Muscle of back (tissue), 3 donors: ENCODE results near the gene RMP24.
"Not testable (repeated sequence)": the region's sequence is repeated elsewhere in the genome, so short reads cannot be mapped to it uniquely, and the experiment has no call there.

ENCODE experiments used
- DNase-seq, 3 donors: peaks; one replicate each; pipeline versions ENCODE4 v3.0.0 to v3.0.0-alpha.2; 2013

The RMP24 gene

DNA sequence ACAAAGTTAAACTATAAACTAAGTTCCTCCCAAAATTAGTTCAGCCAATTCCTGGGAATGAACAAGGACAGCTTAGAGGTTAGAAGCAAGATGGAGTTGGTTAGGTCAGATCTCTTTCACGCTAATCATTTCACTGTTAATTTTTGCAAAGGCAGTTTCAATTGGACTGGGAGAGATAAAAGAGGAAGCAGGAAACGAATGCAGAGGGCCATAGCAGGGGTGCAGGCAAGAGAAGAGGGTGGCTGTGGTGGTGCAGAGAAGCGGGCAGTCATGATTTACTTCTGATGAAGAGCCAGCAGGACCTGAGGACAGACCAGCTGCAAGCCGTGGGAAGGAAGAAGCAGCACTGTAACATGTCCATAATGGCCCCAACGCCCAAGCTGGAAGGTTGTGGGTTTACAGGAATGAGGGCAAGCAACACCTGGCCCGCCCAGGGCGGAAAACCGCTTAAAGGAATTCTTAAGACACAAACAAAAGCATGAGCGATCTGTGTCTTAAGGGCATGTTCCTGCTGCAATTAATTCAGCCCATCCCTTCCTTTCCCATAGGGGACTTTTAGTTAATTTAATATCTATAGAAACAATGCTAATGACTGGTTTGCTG lies 4.1 kb upstream of the RMP24 start:
- no peak for DNase-seq

DNA sequence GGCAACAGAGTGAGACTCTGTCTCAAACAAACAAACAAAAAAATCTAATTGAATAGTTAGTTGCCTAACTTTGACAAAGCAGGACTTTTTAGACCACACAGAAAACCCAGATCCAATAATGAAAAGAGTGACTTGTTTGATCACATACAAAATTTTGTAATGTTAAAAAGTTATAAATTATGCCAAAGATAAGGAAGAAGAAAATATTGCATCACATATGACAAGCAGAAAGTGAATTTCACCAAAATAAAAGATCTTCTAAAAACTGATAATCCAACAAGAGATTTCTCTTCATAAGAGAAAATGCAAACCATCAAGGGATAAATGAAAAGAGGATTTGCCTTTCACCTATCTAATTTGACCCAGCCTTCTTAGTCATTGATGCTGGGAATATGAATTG lies 2.8 kb upstream of the RMP24 start:
- DNase-seq = no peak

DNA sequence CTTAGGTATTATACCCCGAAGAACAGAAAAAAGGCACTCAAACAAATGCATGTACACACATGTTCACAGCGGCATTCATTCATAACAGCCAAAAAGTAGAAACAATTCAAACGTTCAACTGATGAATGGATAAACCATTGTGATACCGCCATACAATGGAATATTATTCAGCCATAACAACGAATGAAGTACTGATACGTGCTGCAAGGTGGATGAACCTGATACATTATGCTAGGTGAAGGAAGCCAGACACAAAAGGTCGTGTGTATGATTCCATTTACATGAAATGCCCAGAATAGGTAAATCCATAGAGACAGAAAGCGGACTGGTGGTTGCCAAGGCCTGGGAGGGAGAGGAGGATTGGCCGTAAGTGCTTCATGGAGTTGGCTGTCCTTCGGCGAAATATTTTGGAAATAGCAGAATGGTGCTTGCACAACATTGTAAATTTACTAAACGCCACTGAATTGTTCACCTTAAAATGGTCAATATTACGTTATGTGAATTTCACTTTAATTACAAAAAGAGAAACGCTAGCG lies 750 bp upstream of the RMP24 start:
- DNase-seq = no peak

DNA sequence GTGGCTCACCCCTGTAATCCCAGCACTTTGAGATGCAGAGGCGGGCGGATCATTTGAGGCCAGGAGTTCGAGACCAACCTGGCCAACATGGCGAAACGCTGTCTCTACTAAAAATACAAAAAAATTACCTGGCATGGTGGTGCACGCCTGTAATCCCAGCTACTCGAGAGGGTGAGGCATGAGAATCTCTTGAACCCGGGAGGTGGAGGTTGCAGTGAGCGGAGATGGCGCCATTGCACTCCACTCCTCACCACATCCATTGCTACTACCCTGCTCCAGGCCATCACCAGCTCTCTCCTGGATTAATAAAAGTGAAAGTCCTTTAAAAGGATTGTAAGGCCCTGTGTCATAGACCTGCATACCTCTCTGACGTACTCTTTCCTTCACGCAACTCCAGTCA lies 1.2 kb downstream of the RMP24 start:
- DNase-seq = no peak

DNA sequence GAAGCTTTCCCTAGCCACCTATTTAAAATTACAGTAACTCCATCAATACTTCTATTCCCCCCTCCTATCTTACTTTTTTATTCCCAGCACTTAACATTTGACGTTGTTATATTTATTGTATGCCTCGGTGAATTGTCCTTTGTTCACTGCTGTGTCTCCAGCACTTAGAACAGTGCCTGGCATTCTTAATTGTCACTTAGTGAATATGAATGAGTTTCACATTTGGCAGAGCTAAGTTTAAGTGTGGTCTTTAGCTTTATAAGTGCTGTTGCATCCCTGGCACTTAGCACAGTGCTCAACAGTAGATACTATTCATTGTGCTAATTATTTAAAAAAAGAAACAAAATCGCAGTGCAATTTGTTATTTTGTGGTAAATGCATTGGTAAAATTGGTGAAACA lies 1.7 kb downstream of the RMP24 start:
- DNase-seq = no peak

DNA sequence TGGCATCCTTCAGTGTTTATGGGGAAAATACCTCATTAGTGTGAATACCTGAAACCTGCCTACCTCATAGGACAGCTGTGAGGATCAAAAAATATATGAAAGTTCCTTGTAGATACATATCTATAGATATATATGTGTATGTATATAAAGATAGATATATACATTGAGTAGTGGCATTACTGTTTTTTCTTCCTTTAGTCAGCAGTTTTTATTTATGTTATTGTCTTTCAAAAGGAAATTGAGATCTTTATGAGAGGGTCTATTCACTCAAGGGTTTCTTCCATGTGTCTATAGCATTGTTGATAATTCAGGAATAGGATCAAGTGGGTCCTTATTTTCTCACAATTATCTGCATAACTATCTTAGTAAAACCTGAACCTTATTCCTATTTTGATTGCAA lies 6.6 kb downstream of the RMP24 start:
- no peak for DNase-seq

DNA sequence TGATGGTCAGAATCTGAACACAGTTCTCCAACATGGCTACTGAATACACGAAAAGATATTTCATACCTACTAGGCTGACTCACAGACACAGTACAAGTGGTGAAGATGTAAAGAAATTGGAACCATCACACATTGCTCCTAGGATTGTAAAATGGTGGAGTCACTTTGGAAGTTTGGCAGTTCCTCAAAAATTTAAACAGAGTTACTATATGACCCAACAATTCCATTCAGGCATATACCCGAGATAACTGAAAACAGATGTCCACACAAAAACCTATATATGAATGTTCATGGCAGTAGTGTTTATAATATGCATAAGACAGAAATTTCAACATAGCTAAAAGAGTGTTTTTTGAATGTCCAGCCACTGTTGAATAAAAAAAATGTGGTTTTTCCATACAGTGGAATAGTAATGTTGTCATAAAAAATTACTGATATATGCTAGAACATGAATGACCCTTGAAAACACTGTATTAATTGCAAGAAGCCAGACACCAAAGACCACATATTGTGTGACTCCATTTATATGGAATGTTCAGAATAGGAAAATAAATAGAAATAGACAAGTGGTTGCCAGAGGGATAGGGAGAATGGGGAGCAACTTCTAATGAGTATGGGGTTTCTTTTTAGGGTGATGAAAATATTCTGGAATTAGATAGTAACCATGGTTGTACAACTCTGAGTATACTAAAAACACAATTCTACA lies 10.1 kb downstream of the RMP24 start:
- peak in 1 of 3 donors; percentile 84 for DNase-seq

DNA sequence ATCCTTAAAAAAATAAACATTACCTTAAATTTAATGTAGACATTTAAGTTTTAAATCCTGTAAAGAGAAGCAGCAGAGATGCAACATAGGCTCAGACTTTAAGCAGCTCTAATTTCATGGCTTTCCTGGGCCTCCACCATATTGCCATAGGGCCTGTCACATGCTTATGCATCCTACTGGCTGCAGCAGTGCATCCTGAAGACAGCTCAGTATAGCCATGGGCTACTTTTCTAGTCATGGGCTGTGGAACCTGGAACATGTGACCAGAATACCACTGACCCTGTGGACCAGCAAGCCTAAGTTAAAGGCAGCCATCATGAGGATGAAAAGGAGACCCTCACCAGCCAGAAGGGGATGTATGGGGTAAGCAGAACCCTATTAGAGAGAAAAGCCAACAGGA lies 10.7 kb downstream of the RMP24 start:
- no peak for DNase-seq

DNA sequence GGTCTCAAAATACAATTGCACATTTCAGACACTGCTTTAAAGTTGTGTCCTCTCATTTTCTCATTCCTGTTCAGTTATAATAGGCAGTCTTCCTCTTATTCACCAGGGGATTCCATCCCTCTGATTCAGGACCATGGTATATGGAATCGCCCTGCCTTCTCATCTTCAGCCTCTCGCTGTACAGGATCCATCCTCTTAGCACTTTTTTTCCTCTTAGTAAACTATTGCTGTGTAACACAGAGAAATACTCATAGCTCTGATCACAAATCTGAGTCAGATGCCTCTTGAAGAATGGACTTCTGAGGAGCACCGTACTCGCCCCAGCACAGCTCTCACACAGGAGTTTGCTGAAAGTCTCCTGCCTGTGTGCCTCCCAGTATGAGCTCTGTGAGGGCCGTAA lies 11.3 kb downstream of the RMP24 start:
- DNase-seq = peak in 1 of 3 donors; percentile 80

DNA sequence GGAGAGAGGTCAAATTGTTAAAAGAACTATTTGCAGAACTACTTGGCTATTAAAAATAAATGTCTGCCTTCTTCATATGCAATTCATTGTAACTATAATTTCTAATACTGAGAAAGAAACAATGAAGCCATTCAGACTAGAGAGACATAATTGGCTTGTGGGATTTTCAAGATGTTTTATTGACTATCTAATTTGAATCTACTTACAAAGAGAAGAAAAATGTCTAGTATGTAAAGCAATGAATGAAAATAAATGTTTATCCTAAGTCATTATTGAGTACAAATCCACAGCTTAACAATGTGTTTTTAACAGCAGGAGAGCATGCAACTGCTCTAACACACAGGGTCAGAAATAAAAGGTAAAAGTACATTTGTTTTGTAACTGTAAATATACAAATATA lies 19.2 kb downstream of the RMP24 start:
- no peak for DNase-seq

DNA sequence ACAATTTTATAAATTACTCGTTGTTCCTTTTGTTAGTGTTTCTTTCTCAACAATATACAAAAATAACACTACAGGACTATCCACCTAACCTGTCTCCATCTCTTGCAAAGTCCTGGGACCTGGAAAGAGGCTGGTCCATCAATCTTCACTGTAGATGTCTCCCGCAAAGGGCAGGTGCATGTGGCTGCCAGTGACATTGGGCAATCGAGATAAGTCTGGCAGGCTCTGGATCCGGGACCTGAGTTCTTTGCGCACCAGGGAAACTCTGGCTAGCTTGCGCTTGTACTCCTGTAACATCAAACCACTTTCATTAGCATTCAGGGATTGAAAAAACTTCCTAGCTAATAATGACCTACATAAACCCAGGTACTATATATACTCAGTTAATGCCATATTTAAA lies 20.5 kb downstream of the RMP24 start:
- no peak for DNase-seq

DNA sequence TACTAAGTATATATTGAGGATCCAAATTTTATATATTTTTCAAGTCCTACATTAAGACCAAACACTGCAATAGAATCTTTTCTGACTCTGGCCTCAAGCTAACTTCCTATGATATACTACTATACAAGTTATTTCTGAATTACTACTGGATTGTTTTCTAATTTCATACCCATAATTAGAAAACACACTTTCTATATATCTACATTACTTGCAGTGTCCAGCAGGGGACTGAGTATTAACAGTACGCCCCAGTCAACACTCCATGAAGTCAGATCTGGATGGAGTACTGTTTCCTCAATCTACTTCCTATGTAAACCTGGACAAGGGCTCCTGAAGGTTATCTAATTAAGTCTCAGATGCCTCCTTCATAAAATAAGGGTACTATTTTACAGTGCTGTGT lies 26.5 kb downstream of the RMP24 start:
- DNase-seq = no peak

DNA sequence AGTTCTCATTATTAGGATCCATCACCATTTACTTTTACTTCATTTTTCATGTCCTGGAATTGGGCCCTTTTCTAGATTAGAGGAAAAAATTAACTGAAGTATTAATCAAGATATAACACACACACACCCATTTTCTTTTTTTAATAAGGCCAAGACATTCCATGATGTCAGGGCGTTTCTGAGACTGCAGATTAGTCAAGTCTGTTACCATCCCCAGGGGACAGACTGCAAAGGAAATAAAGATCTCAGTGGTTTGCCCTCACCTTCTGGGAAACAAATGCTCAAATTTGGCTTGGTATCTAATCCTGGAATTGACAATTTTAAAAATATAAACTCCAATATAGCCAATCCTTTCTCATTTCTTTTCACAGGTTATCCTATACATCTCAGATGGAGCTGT lies 27.4 kb downstream of the RMP24 start:
- DNase-seq = no peak

DNA sequence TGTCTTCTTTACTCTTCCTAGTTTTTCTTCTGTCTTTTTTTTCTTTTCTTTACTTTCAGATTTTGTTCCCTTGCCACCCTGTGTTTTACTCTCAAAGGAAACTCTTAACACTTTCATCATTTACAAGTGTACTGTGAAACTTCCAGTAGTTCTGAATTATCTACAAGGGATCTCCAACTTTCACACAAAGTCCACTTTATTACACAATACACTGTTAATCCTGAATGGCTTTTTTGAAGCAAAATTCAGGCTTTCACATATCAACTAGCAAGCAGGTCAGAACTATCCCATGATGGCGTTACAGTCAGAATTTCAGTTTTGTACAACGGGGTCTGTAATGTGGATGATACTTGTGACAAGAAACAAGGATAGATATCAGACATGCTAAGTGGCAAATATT lies 34.5 kb downstream of the RMP24 start:
- DNase-seq = no peak

DNA sequence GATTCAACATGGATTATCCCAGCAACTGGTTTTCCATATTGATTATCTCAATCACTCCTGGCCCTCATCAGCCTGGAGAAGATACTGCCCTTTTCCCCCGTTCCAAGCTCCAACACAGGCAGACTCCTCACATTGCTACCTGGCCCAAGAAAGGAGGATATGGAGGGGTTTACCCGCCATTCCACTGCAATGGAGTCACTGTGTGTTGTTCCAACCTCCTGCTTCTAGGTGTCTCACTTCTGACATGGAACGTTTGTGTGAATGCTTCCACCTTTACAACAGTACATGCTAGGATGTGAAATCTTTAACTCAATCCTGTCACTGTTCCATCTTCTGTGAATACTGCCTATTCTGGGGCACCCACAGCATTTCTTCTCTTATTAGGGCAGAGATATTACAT lies 36.7 kb downstream of the RMP24 start:
- DNase-seq = no peak

DNA sequence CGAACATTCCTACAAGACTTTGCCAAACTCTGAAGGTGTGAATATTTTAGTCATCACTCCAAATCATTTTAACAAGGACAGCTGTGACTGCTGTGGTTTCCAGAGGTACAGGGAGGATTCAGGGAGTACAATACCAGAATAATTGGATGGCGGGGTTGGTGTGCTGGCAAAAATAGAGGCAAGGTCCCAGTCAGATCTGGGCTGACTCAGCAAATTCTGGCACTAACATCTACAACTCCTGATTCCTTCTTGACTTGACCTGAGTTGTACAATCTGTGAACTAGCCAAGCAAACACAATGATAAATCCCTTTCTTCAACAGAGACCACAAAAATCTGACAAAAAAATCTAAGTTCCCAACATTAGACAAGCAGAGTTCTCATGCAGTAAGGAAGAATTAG lies 40.4 kb downstream of the RMP24 start:
- no peak for DNase-seq

DNA sequence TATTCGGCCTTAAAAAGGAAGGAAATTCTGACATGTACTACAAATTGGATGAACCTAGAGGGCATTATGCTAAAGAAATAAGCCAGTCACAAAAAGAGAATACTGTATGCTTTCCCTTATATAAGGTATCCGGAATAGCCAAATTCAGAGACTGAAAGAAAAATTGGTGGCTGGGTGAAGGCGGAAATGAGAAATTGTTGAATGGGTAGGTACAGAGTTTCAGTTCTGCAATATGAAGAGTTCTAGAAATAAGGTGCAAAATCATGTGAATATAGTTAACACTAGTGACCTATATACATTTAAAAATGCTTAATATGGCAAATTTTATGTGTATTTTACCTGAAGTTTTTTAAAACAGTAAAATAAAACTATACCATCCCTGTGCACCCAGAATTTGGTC lies 43.1 kb downstream of the RMP24 start:
- no peak for DNase-seq

DNA sequence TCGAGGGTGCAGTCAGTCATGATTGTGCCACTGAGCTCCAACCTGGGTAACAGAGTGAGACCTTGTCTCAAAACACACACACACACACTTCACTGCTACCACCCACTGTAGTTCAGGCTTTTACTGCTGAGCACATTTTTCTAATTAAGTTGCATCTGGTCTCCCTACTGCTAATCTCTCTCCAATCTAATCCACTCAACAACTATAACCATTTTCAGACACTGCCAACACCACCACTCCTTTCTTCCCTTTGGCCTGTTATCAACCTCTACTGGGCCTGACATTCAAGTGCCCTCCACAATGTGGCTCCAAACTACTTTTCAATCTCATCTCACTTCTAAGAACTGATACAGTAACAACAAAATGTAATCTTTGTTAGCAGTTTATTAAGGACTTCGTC lies 44.8 kb downstream of the RMP24 start:
- DNase-seq = peak in 1 of 3 donors; percentile 2

DNA sequence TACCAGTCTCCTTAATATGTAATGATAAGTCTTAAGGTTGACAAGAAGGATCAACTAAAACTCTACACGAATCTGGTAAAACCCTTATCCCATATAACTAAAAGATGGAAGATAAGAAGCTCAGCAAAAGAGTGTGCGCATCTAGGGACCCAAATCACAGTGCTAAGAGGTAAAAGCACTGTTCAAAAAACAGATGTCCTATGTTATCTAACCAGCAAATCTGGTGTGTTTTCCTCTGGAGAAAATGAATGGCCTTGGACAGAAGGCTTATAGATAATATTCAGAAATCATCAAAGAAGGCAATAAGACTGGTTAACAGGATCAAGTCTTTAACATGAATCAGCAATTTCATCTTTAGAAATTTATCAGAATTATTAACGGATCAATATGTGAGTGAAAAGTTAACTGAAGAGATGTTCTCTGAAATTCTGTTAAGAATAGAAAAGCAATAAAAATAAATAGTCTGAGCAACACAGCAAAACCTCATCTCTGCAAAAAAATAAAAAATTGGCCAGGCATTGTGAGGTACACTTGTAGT lies 47.8 kb downstream of the RMP24 start:
- no peak for DNase-seq

DNA sequence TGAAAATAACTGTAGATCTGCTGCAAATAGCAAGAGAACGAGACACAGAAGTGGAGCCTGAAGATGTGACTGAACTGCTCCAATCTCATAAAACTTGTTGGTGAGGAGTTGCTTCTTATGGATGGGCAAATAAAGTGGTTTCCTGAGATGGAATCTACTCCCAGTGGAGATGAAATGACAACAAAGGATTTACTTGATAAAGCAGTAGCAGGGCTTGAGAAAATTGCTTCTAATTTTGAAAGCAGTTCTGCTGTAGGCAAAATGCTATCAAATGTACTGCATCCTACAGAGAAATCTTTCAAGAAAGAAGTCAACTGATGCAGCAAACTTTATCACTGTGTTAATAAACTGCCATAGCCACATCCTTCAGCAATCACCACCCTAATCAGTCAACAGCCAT lies 50.9 kb downstream of the RMP24 start:
- no peak for DNase-seq

DNA sequence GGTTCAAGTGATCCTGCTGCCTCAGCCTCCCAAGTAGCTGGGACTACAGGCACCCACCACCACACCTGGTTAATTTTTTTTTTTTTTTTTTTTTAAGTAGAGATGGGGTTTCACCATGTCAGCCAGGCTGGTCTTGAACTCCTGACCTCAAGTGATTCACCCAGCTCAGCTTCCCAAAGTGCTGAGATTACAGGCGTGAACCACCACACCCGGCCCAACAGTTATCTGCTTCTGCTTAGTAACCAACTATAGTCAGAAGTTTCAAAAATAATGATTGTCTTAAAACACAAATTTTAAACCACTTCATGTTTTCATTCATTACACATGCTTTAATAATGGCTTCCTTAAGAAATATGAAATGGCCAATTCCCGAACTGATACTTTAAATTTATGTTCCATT lies 51.8 kb downstream of the RMP24 start:
- DNase-seq = not testable (repeated sequence)

DNA sequence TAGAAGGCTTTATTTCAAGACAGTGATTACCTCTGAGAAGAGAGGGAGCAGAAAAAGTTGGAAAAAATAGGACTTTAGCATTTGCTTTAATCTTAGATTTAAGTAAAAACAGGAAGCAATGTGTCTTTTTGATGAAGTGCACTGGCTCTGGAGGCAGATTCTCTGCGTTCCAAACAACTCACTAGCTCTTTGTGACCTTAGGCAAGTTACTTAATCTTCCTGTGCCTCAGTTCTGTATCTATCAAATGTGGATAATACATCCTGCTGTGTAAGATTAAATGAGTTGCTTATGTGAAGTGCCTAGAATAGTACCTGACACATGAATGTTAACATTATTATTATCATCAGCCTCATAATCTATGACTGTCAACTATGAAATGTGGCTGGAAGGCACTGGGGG lies 52.5 kb downstream of the RMP24 start:
- no peak for DNase-seq

DNA sequence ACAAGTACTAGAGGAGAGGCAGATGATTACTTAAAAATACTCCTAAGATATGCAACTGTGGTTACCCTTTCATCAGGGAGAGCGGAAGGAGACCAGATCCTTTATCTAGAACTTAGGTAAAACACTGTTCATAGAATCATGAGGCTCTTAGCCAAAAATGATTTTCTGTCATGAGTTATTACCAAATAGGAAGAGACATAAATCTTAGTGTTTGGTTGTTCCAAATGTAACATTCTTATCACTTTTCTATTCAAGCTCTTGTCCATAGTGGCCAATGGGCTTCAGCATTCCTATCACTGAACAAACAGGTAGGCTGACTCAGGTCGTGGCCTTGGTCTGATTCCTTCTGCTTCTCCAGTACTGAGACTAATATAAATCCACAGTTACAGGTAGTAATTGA lies 56.4 kb downstream of the RMP24 start:
- no peak for DNase-seq
